IMR-90 (cell line): ENCODE measurements around the gene DIAPH1. TPM values are rescaled to one million over a fixed set of nuclear protein-coding genes. Genes with fewer than 3 reads are reported as not detected.

Experiments
- ATAC-seq: fragments of 200-7000 bp; cut with Tn5 transposase; 2 replicates; pipeline ENCODE4 v1.9.1; 2020; ENCODE audit warnings: low read depth, mild to moderate bottlenecking, moderate library complexity
- BruUV-seq: library from RNA; stranded (reverse); fragments of 400-500 nt; replicated peaks from 2 replicates; lab custom pipeline; 2021; lab: Mats Ljungman, UMichigan
- CTCF ChIA-PET: fragments of 300-600 bp; formaldehyde crosslinking; extraction: SDS; loops from one replicate; lab custom pipeline; 2021; ENCODE audit warnings: antibody characterized with exemption; lab: Yijun Ruan, JAX
- POLR2A ChIA-PET: fragments of 300-600 bp; sonication (Branson Sonifier 250); formaldehyde crosslinking; loops from one replicate; lab custom pipeline; 2022; ENCODE audit warnings: antibody characterized with exemption; ENCODE audit not compliant: unreplicated experiment; lab: Charles Lee
- DNase-seq: peaks from one replicate; pipeline ENCODE4 v3.0.0; 2013
- H2AFZ ChIP-seq: replicated peaks from 2 replicates; pipeline ENCODE3; 2013; ENCODE audit warnings: low read length, mild to moderate bottlenecking; ENCODE audit not compliant: poor library complexity
- H2AK5ac ChIP-seq: 2 replicates; pipeline ENCODE4 v1.6.1; 2013; ENCODE audit warnings: low read depth, low read length, inconsistent platforms
- H2AK9ac ChIP-seq: replicated peaks from 2 replicates; pipeline ENCODE3; 2013; ENCODE audit warnings: mild to moderate bottlenecking, low read depth, low read length, moderate library complexity; ENCODE audit not compliant: poor library complexity
- H2BK120ac ChIP-seq: 2 replicates; pipeline ENCODE4 v1.6.1; 2013; ENCODE audit warnings: low read depth, low read length, inconsistent platforms
- H2BK15ac ChIP-seq: 3 replicates; pipeline ENCODE4 v1.6.1; 2013; ENCODE audit warnings: low read depth, low read length, inconsistent platforms
- H2BK20ac ChIP-seq: 2 replicates; pipeline ENCODE4 v1.6.1; 2013; ENCODE audit warnings: low read depth, mild to moderate bottlenecking, inconsistent platforms, low read length, moderate library complexity
- H2BK5ac ChIP-seq: 2 replicates; pipeline ENCODE4 v1.6.1; 2013; ENCODE audit warnings: mild to moderate bottlenecking, low read depth, low read length, inconsistent platforms; ENCODE audit not compliant: poor library complexity, severe bottlenecking
- H3K14ac ChIP-seq: replicated peaks from 2 replicates; pipeline ENCODE4 v1.6.1; 2013; ENCODE audit warnings: low read depth, low read length, inconsistent platforms
- H3K18ac ChIP-seq: 2 replicates; pipeline ENCODE4 v1.6.1; 2013; ENCODE audit warnings: low read depth, low read length, control low read depth
- H3K23ac ChIP-seq: 2 replicates; pipeline ENCODE4 v1.6.1; 2013; ENCODE audit warnings: low read depth, low read length, inconsistent platforms
- H3K27ac ChIP-seq: 2 replicates; pipeline ENCODE4 v1.5.1; 2013; ENCODE audit warnings: mild to moderate bottlenecking, control low read depth, low read length; ENCODE audit not compliant: insufficient read depth
- H3K27me3 ChIP-seq: 2 replicates; pipeline ENCODE4 v1.6.1; 2013; ENCODE audit warnings: low read length; ENCODE audit not compliant: control insufficient read depth, insufficient read depth
- H3K36me3 ChIP-seq: 2 replicates; pipeline ENCODE4 v1.6.1; 2013; ENCODE audit warnings: low read length, mixed read lengths; ENCODE audit not compliant: control insufficient read depth, insufficient read depth
- H3K4ac ChIP-seq: 2 replicates; pipeline ENCODE4 v1.6.1; 2013; ENCODE audit warnings: low read depth, low read length, inconsistent platforms
- H3K4me1 ChIP-seq: 2 replicates; pipeline ENCODE4 v1.6.1; 2013; ENCODE audit warnings: low read length, mixed read lengths; ENCODE audit not compliant: control insufficient read depth, insufficient read depth
- H3K4me2 ChIP-seq: 2 replicates; pipeline ENCODE4 v1.6.1; 2013; ENCODE audit warnings: low read depth, mild to moderate bottlenecking, control low read depth, low read length, moderate library complexity
- H3K4me3 ChIP-seq: 2 replicates; pipeline ENCODE4 v1.5.1; 2013; ENCODE audit warnings: low read depth, mild to moderate bottlenecking, control low read depth, low read length, moderate library complexity; ENCODE audit not compliant: insufficient read depth
- H3K56ac ChIP-seq: 2 replicates; pipeline ENCODE4 v1.6.1; 2013; ENCODE audit warnings: low read length, inconsistent platforms; ENCODE audit not compliant: insufficient read depth; ENCODE audit errors: extremely low read depth
- H3K79me1 ChIP-seq, 2 experiments: 2 replicates each; pipeline ENCODE4 v1.6.1; 2013; ENCODE audit warnings: low read length in 2 of 2, inconsistent platforms in 1 of 2, low read depth in 1 of 2
- H3K9ac ChIP-seq: 2 replicates; pipeline ENCODE4 v1.6.1; 2013; ENCODE audit warnings: low read depth, low read length, control low read depth
- H3K9me1 ChIP-seq: 2 replicates; pipeline ENCODE4 v1.6.1; 2013; ENCODE audit warnings: low read length, inconsistent platforms; ENCODE audit not compliant: insufficient read depth
- H3K9me3 ChIP-seq: 2 replicates; pipeline ENCODE4 v1.6.1; 2013; ENCODE audit warnings: low read length; ENCODE audit not compliant: control insufficient read depth, insufficient read depth
- H4K20me1 ChIP-seq: 2 replicates; pipeline ENCODE4 v1.6.1; 2013; ENCODE audit warnings: low read length, inconsistent platforms; ENCODE audit not compliant: insufficient read depth
- H4K5ac ChIP-seq: 2 replicates; pipeline ENCODE4 v1.6.1; 2013; ENCODE audit warnings: mild to moderate bottlenecking, low read depth, low read length, control low read depth
- H4K8ac ChIP-seq, 2 experiments: 2 replicates each; pipeline ENCODE4 v1.6.1; 2013; ENCODE audit warnings: low read depth in 2 of 2, low read length in 2 of 2, control low read depth in 1 of 2, inconsistent platforms in 1 of 2
- H4K91ac ChIP-seq: 2 replicates; pipeline ENCODE4 v1.6.1; 2013; ENCODE audit warnings: low read depth, low read length, inconsistent platforms; ENCODE audit not compliant: insufficient read depth
- BHLHE40 ChIP-seq: fragments of 150-350 bp; IDR thresholded peaks from 2 replicates; pipeline ENCODE4 v1.6.1; 2016; ENCODE audit warnings: mild to moderate bottlenecking, low read depth, low read length
- CHD1 ChIP-seq: IDR thresholded peaks from 2 replicates; pipeline ENCODE4 v1.6.1; 2012; ENCODE audit warnings: low read depth, low read length, improper control_type of control experiment
- ELK1 ChIP-seq: fragments of 150-350 bp; IDR thresholded peaks from 2 replicates; pipeline ENCODE4 v1.6.1; 2016; ENCODE audit warnings: low read depth, mild to moderate bottlenecking, low read length, moderate library complexity, borderline replicate concordance
- FOS ChIP-seq: fragments of 150-350 bp; IDR thresholded peaks from 2 replicates; pipeline ENCODE4 v1.6.1; 2016; ENCODE audit warnings: low read depth, low read length
- MAZ ChIP-seq: IDR thresholded peaks from 2 replicates; pipeline ENCODE4 v1.6.1; 2012; ENCODE audit warnings: low read depth, mild to moderate bottlenecking, low read length, improper control_type of control experiment, moderate library complexity, borderline replicate concordance
- MXI1 ChIP-seq: IDR thresholded peaks from 2 replicates; pipeline ENCODE4 v1.6.1; 2012; ENCODE audit warnings: low read depth, mild to moderate bottlenecking, low read length, moderate library complexity, borderline replicate concordance
- NFE2L2 ChIP-seq: fragments of 150-350 bp; IDR thresholded peaks from 2 replicates; pipeline ENCODE4 v1.6.1; 2016; ENCODE audit warnings: low read depth, mild to moderate bottlenecking, low read length
- POLR2A ChIP-seq: IDR thresholded peaks from 2 replicates; pipeline ENCODE4 v1.6.1; 2012; ENCODE audit warnings: mild to moderate bottlenecking, low read depth, low read length
- RAD21 ChIP-seq: IDR thresholded peaks from 2 replicates; pipeline ENCODE4 v1.6.1; 2012; ENCODE audit warnings: low read length, improper control_type of control experiment
- RFX5 ChIP-seq: IDR thresholded peaks from 2 replicates; pipeline ENCODE4 v1.8.0; 2012; ENCODE audit warnings: low read depth, mild to moderate bottlenecking, low read length, moderate library complexity
- SMC3 ChIP-seq: fragments of 150-350 bp; IDR thresholded peaks from 2 replicates; pipeline ENCODE4 v1.6.1; 2016; ENCODE audit warnings: low read depth, mild to moderate bottlenecking, antibody characterized with exemption, low read length, moderate library complexity
- USF2 ChIP-seq: fragments of 150-350 bp; IDR thresholded peaks from 2 replicates; pipeline ENCODE4 v1.6.1; 2017; ENCODE audit warnings: mild to moderate bottlenecking, antibody characterized with exemption, low read length, low read depth
- WGBS, 2 experiments: methylation state at CpG; one replicate each; pipeline versions ENCODE4 v1.1.5 to v1.1.7; 2013; ENCODE audit warnings: missing lambda C conversion rate in 2 of 2; ENCODE audit not compliant: insufficient read length in 1 of 2; ENCODE audit errors: extremely low coverage in 2 of 2; 5-methylcytosine and 5-hydroxymethylcytosine counted together
- dilution Hi-C: fragments of 300-500 bp; cut with HindIII; formaldehyde crosslinking; loops from one replicate; pipeline ENCODE4 v1.14.3; 2018; ENCODE audit warnings: low sequenced_read_pairs; ENCODE audit not compliant: unreplicated experiment
- in situ Hi-C: fragments of 300-500 bp; cut with MboI; formaldehyde crosslinking; loops from 3 replicates; pipeline ENCODE4 v1.14.3; 2019; ENCODE audit warnings: low sequenced_read_pairs, inconsistent platforms, mixed read lengths
- intact Hi-C: fragments of 100-400 bp; cut with micrococcal nuclease; formaldehyde crosslinking; loops from 2 replicates; pipeline ENCODE4 v1.10.0; 2022
- polyA plus RNA-seq, 3 experiments: library from polyadenylated mRNA; depleted of rRNA; stranded (reverse); fragments of >200 nt; gene quantifications; 2 replicates each; pipeline ENCODE4 v1.2.3, GENCODE V29; 2012; ENCODE audit warnings: low replicate concordance in 1 of 3
- total RNA-seq: library from RNA; depleted of rRNA; stranded (reverse); fragments of >200 nt; gene quantifications from 2 replicates; pipeline ENCODE4 v1.2.3, GENCODE V29; 2012
- TF ChIP-seq, protein P1 (sequence below): conservative IDR thresholded peaks from 2 replicates; pipeline ENCODE4 v1.5.1; 2012; ENCODE audit warnings: mild to moderate bottlenecking, low read depth, low read length, improper control_type of control experiment

The DIAPH1 gene
- total and polyA plus RNA-seq, 2 of the 4 experiments (the other 2 are of a cell fraction), result 12.0 to 37.4 TPM

- Histone ChIP-seq H3K23ac (no peak overlapping the region), H3K9ac (no peak overlapping the region), H4K20me1 (no peaks in the 10 kb centered on the region), H3K18ac (no peak overlapping the region), H4K91ac (no peak overlapping the region), H2AFZ (no peak overlapping the region), H3K9me3 (peaks cover 10% of the 10 kb centered on the region), H3K14ac (no peak overlapping the region), H4K5ac (no peak overlapping the region), H3K9me1 (no peaks in the 10 kb centered on the region), H3K27ac (no peak overlapping the region), H3K79me1 (peaks cover 0 to 15% of the 10 kb centered on the region in 2 experiments; a peak in 2 of 4 replicates), H2AK9ac (no peak overlapping the region), H3K36me3 (peaks cover 2% of the 10 kb centered on the region), H3K4me2 (no peak overlapping the region), H2BK15ac (no peak overlapping the region), H3K4me3 (no peak overlapping the region), H2BK20ac (no peak overlapping the region), H3K27me3 (no peaks in the 10 kb centered on the region), H2AK5ac (no peak overlapping the region), H3K56ac (no peak overlapping the region), H3K4me1 (no peaks in the 10 kb centered on the region), H4K8ac (no peak overlapping the region), H2BK5ac (no peak overlapping the region), H3K4ac (no peak overlapping the region), H2BK120ac (no peak overlapping the region)
- ChIA-PET POLR2A (no interaction called here), CTCF (interaction anchor here (0.6 kb wide), 1 partner anchor 15 kb away, joined by 5 read pairs; no protein-coding TSS in a partner anchor)
- in situ Hi-C loops (no loop called here), dilution Hi-C loops (no loop called here), intact Hi-C loops (no loop called here)
- no peak for ATAC-seq
- no peak for DNase-seq
- TF ChIP-seq MAZ (no peak), MXI1 (no peak), SMC3 (no peak), ELK1 (no peak), RAD21 (no peak), POLR2A (no peak), RFX5 (no peak), USF2 (no peak), NFE2L2 (no peak), CHD1 (no peak), FOS (no peak), BHLHE40 (no peak)
- TF ChIP-seq, protein P1, sequence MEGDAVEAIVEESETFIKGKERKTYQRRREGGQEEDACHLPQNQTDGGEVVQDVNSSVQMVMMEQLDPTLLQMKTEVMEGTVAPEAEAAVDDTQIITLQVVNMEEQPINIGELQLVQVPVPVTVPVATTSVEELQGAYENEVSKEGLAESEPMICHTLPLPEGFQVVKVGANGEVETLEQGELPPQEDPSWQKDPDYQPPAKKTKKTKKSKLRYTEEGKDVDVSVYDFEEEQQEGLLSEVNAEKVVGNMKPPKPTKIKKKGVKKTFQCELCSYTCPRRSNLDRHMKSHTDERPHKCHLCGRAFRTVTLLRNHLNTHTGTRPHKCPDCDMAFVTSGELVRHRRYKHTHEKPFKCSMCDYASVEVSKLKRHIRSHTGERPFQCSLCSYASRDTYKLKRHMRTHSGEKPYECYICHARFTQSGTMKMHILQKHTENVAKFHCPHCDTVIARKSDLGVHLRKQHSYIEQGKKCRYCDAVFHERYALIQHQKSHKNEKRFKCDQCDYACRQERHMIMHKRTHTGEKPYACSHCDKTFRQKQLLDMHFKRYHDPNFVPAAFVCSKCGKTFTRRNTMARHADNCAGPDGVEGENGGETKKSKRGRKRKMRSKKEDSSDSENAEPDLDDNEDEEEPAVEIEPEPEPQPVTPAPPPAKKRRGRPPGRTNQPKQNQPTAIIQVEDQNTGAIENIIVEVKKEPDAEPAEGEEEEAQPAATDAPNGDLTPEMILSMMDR, result no peak
- no CpG with 5 or more reads among the region's 2 CpGs for WGBS, 2 experiments
- BruUV-seq, result no TSS peak
Observed at GRCh38 chr5:141543053-141543452, 75.7 kb downstream of the DIAPH1 start.
